ENCODE measurements around the gene MIEN1.

- TF ChIP-seq POLR2A (IDR thresholded peaks at IDR 0.05; ENCODE audit: low read length): no peak
- no peak for TF ChIP-seq GATA1 (IDR thresholded peaks at IDR 0.05; ENCODE audit: low read depth, low read length)
These were observed 14.5 kb upstream of the MIEN1 start for GRCh38 chr17:39744836-39745215.

Measured in erythroblast (primary cell).